T-helper 1 cell treated with Interleukin-12 subunit alpha and Interleukin-12 subunit beta and Interleukin-4 antibody, amounts not matched to agents 30 ng/mL and 1 ng/mL, for 36 hours (primary cell): ENCODE data around the gene FIGLA. TPM values are rescaled to one million over a fixed set of nuclear protein-coding genes. Genes with fewer than 3 reads are reported as not detected.

ENCODE experiments used
- intact Hi-C: fragments of 100-400 bp; cut with micrococcal nuclease; formaldehyde crosslinking; loops from one replicate; pipeline ENCODE4 v1.15.1; 2024
- total RNA-seq: library from RNA; stranded (reverse); gene quantifications from 2 replicates; pipeline ENCODE4 v1.2.3, GENCODE V29; 2022

The FIGLA gene
- total RNA-seq, 1 donor from 2014 or later = not detected

DNA sequence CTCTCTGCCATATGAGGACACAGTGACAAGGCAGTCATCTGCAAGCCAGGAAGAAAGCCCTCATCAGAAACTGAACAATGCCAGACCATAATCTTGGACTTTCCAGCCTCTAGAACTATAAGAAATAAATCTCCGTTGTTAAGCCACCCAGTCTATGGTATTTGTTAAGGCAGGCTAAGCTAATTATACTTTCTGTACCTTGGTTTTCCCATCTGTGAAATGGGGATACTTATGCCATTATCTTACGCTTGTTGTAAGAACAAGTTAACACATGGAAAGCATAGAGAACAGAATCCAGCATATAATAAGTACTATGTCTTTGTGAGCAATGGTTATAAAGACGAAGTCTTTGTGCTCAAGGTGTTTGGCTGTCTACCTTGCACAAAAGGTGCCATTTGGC lies 14.2 kb downstream of the FIGLA start:
- intact Hi-C loops = no loop called here

DNA sequence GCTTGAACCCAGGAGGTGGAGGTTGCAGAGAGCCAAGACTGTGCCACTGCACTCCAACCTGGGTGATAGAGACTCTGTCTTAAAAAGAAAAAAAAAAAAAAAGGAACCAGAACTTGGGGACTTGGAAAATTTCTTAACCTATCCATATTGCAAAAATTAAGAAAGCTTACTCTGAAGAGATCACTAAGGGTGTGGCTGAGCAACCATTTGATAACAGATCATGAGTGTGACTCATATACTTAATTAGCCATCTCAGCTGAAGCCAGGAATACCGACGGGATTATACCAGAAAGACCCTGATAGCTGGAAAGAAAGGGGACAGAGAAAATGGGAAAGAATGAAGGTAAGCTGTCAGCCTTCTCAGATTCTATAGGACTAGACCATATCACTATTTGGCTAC lies 15.3 kb downstream of the FIGLA start:
- intact Hi-C loops = no loop called here

DNA sequence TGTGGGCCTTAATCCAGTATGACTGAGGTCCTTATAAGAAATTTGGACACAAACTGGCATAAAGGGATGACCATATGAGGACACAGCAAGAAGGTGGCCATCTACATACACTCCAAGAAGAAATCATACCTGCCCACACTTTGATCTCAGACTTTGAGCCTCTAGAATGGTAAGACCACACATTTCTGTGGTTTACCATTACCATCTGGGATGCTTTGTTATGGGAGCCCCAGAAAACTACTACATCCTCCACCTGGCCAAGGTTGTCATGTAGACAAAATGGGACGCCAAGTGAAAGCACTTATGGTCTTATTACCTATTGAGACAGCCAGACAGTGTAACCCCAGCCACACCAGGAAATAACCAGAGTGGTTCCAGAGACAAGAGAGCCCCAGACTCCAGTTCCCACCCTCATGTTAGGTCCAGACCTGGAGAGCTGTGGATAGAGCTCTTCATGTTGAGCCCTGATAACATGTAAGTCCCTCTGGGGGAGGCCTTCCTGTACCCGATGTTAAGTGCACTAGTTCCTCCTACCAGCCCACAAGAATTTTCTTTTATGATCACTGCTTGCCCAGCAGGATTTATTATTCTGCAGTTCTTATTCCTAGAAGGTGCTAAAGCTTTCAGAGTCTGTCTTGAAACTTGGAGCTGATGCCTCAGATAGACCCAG lies 17.8 kb downstream of the FIGLA start:
- intact Hi-C loops = no loop called here

DNA sequence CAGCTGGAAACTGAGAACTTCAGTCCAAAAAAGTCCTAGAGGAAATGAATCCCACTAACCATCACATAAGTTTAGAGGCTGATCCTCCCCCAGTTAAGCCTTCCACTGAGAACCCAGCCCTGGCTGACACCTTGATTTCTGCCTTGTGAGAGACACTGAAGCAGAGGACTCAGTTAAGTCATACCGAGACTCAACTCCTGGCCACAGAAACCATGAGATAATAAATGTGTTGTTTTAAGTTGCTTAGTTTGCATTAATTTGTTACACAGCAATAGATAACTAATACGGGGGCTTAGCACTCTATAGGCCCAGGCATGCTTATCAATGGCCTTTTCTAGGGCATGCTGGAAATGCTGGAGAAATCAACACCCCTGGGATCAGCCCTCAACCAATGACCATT lies 19.0 kb downstream of the FIGLA start:
- intact Hi-C loops = no loop called here

- intact Hi-C loops = loop anchor here (5.0 kb wide), 1 partner anchor 1382 kb away; the partner anchor contains the start of gene GFPT1
These were observed 21.0 kb downstream of the FIGLA start for GRCh38 chr2:70769450-70769849.

GRCh38 chr2:70768590-70769085 lies 21.8 kb downstream of the FIGLA start:
- intact Hi-C loops = loop anchor here (1.0 to 5.0 kb wide), 2 partner anchors 113 to 1381 kb away; partner anchors contain the start of gene GFPT1

DNA sequence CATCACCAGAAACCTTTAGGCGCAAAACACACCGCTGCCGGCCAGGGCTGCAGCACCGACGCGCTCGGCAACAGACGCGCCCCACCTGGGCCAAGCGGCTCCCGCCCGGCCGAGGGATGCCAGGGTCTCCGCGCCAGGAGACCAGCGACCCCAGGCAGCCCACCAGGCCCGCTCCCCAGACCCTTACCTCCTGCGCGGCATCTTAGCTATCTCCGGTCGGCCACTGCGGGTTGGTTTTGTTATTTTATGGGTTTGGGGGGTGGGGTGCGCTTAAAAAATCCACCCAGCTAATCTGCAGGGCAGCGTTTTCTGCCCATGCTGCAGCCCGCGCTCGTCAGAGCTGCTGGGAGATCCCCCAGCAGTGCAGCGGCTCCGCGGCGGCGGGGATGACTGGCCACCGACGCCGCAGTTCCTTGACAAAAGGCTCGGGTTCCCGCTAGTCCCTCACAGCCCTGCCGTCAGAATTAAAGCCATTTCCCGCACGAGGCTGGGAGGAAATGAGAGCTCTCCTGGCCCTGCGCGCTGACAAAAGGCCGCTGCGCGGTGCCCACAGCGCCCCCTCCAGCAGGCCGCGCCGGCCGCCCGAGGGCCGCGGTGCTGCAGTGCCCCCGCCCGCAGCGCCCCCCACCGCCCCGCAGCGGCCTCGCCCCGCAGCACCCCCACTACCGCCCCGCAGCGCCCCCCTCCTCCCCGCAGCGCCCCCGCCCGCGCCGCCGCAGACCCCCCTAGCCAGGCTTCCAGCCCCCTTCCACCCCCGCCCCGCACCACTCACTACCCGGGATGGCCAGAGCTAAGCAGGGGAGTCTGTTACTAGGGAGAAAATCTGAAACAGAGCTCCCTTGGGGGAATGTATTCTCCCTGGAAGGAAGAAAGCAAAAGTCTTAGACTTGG lies 22.5 kb downstream of the FIGLA start, which contains the start of gene ADD2:
TSS of gene ADD2 (minus strand) at position 502 of the 891 bp plus-strand sequence. CDS start 61,792 bp downstream, outside the sequence.
- intact Hi-C loops = loop anchor here (1.0 to 5.0 kb wide), 3 partner anchors 113 to 1381 kb away; partner anchors contain the start of gene GFPT1

DNA sequence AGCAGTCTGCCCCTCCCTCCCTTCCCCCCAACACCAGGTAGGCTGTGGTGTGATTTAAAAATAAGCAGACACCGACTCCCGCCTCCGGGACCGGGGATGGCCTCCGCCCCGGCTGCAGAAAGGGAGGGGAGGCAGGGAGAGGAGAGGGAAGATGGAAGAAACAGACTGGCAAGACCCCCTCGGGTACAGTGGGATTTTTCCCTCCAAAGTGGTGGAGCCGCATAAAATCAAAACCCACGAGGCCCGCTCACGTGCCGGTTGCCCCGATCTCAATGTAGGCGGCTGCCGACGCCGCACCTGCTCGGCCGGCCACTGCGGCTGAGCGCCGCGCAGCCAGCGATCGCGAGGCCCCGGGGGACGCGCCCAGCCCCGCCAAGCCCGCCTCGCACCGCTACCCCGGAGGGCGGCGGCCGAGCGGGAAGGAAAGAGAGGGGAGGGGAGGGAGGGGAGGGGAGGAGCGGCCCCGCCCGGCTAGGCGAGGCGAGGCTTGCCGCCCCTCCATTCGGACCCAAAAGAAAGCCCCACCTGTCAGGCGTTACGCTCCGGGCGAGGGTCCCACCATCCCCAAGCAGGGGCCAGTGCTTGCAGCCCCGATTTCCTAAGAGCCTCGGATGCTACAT lies 23.3 kb downstream of the FIGLA start:
- intact Hi-C loops = loop anchor here (1.0 to 5.0 kb wide), 2 partner anchors 463 to 1380 kb away; partner anchors contain the start of gene GFPT1

DNA sequence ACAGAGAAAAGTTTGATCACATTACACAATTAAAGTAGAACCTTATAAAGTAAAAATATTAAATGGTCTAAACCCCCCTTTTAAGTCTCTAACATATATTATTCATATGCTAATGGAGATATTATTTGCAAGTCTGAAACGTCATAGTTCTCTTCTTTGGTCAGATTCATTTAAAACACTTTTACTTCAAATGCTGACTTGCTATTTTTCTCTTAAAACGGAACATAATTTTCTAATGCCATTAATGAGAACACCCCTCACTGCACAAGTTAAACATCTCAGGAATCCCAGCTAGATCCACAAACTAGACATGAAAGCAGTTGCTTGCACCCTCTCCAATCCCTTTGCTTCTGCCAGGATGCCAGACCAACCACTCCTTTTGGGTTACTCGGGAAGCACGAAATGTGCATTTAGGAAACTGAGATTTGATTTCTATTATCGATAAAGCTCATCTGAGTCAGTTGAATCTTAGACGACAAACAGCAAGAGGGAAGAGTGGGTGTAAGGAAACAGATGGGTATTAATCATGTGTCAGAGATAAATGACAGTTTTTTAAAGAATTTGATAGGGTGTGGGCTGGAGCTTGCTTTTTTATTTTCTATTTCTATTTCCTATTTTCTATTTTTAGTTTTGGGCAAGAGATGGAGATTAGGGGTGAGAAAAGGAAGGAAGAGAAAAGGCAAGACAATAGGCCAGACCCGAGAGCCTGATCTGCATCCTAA lies 23.9 kb downstream of the FIGLA start:
- intact Hi-C loops = loop anchor here (1.0 to 5.0 kb wide), 2 partner anchors 462 to 1379 kb away; partner anchors contain the start of gene GFPT1

DNA sequence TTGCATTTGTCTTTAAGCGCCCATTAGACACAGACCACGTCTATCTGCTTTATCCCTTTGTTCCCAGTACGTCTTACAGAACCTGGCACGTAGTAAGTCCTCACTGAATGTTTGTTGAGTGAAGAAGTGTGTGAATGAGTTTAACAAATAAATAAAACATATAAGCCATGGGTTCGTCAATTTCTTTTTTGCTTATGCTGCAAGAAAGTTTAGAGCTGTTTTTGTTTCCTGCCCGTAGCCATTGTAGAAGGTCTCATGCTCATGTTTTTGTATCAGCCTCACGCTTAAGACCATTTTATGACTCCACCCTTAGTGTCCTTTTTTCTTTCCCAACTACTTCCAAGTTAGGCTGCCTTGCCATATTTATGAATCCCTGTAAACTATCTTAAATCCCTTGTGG lies 24.9 kb downstream of the FIGLA start:
- intact Hi-C loops = loop anchor here (5.0 kb wide), 1 partner anchor 1378 kb away; the partner anchor contains the start of gene GFPT1

- intact Hi-C loops = no loop called here
These were observed 31.0 kb downstream of the FIGLA start for GRCh38 chr2:70759446-70759845.

GRCh38 chr2:70757966-70758365 lies 32.5 kb downstream of the FIGLA start:
- intact Hi-C loops = no loop called here

DNA sequence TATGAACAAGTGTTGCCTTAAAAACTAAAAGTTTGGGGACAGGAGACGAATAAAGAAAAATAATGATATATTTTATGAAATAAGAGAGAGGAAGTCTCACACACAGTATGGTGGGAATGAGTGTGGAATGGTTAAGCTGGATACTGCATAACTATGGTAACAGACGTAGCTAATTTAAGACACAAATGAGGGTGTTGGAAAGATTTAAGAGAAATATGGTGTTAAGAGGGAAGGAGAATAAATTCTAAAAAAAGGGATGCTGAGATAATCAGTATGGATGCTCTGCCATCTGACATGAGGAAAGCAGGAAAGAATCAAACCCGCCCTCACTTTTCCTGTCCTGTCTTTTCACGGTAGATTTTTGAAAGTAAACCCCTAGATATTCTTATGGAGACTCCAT lies 33.1 kb downstream of the FIGLA start:
- intact Hi-C loops = no loop called here

- intact Hi-C loops = no loop called here
These were observed 34.3 kb downstream of the FIGLA start for GRCh38 chr2:70756128-70756527.

GRCh38 chr2:70753902-70754301 lies 36.5 kb downstream of the FIGLA start:
- intact Hi-C loops = no loop called here

DNA sequence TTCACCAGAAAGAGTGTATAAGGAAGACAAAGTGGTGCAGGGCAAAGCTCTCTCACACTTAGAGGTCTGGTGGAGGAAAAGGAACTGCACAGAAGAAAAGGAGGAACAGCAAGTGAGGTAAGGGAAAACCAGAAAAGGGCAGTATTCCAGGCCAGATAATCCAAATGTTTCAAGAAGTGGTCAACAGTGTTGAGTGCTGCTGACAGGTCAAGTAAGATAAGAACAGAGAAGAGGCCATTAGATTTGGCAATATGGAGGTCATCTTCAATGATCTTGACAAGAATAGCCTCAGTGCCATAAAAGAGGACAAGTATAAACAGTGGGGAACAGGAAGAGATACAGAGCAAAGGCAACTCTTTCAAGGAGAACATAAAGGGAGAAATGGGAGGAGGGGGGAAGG lies 37.4 kb downstream of the FIGLA start:
- intact Hi-C loops = no loop called here

GRCh38 chr2:70752396-70752795 lies 38.0 kb downstream of the FIGLA start:
- intact Hi-C loops = no loop called here

DNA sequence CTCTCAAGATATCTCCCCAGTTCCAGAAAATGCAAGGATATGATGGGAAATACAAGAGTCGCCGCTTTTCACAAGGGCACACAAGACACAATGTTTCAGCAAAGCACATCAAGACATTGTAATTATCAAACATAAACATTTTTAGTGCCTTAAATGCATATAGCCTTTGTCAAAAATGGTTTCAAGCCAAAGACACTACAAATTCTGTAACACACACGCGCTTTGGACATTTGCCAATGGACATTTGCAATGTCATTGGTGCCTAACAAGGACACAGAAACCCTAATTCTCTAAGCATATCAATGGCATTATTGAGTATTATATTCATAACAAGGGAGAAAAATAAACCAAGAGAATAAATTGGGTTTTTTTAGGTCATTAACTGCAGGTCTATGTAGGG lies 38.6 kb downstream of the FIGLA start:
- intact Hi-C loops = no loop called here

- intact Hi-C loops = no loop called here
These were observed 40.1 kb downstream of the FIGLA start for GRCh38 chr2:70750320-70750719.

GRCh38 chr2:70748002-70748784 lies 42.2 kb downstream of the FIGLA start:
- intact Hi-C loops = no loop called here
